ENCODE measurements around the gene JAM3. TPM values are rescaled to one million over a fixed set of nuclear protein-coding genes. Genes with fewer than 3 reads are reported as not detected.

JAM3 gene
- total RNA-seq, 1 experiment from 2014 or later = 36.5 TPM

- H3K9ac ChIP-seq (ENCODE audit: extremely low read depth, insufficient read length, low read length) = no peak overlapping the region
- H2AFZ ChIP-seq (ENCODE audit: low read length) = no peak overlapping the region
Observed at GRCh38 chr11:134139873-134140331, 71.0 kb downstream of the JAM3 start.

More at GRCh38 chr11:134139873-134140331, 71.0 kb downstream of the JAM3 start:
- peak; percentile 78 for TF ChIP-seq CTCF (conservative IDR thresholded peaks at IDR 0.05)
- H3K56ac ChIP-seq (ENCODE audit: insufficient read length, low read depth, low read length) = no peak overlapping the region
- H3K36me3 Mint-ChIP-seq (ENCODE audit: insufficient read depth in 1 of 3, low read depth in 3 of 3) = peaks cover 56 to 59% (median 57%) of the 10 kb centered on the region in 3 experiments
- peaks cover 25% of the 10 kb centered on the region for H3K9me3 ChIP-seq (ENCODE audit: control insufficient read depth, low read depth, low read length)
- H3K27ac Mint-ChIP-seq = no peak overlapping the region; a peak in 2 of 7 replicates
- no peak overlapping the region for H3K14ac ChIP-seq (ENCODE audit: insufficient read depth, low read length)
- no peak overlapping the region for H3K23ac ChIP-seq (ENCODE audit: insufficient read length, low read depth, low read length)
- H3K4me3 Mint-ChIP-seq = no peak overlapping the region
- no peak overlapping the region for H2BK12ac ChIP-seq (ENCODE audit: insufficient read length, low read depth, low read length)
- no peak overlapping the region for H4K91ac ChIP-seq (ENCODE audit: insufficient read length, low read depth, low read length)
- no peak overlapping the region for H2BK15ac ChIP-seq (ENCODE audit: low read depth, low read length)
- H4K5ac ChIP-seq (ENCODE audit: insufficient read length, low read depth, low read length) = no peak overlapping the region
- H3K27ac ChIP-seq (ENCODE audit: insufficient read length, low read depth, low read length) = no peak overlapping the region
- H3T11ph ChIP-seq (ENCODE audit: low read length) = no peak overlapping the region
- H3K9me3 Mint-ChIP-seq = peaks cover 47 to 48% of the 10 kb centered on the region in 2 experiments
- no peak overlapping the region for H3K4ac ChIP-seq (ENCODE audit: low read depth, low read length)
- no peaks in the 10 kb centered on the region for H3K4me1 ChIP-seq (ENCODE audit: insufficient read depth, low read length)
- no peaks in the 10 kb centered on the region for H3K79me1 ChIP-seq (ENCODE audit: insufficient read depth, low read depth, low read length, poor library complexity, severe bottlenecking)
- H3K27me3 Mint-ChIP-seq (ENCODE audit: low read depth) = peaks cover 2% of the 10 kb centered on the region
- no peak overlapping the region for H4K8ac ChIP-seq (replicated peaks; ENCODE audit: insufficient read length, low read depth, low read length)
- no peak overlapping the region for H3K4me2 ChIP-seq (ENCODE audit: insufficient read depth, insufficient read length, low read length)
- no peaks in the 10 kb centered on the region for H4K20me1 ChIP-seq (ENCODE audit: control insufficient read depth, insufficient read depth, insufficient read length)
- no peak overlapping the region for H3K18ac ChIP-seq (ENCODE audit: insufficient read length, low read depth, low read length)
- no peak overlapping the region for H2AK5ac ChIP-seq (ENCODE audit: insufficient read length, low read length)
- DNase-seq = peak; percentile 65
- no CpG with 5 or more reads among the region's 10 CpGs for WGBS (ENCODE audit: extremely low coverage, insufficient read length, low lambda C conversion rate)
- H3K79me2 ChIP-seq (ENCODE audit: insufficient read depth, low read length) = no peaks in the 10 kb centered on the region
- peaks cover 3 to 5% of the 10 kb centered on the region in 2 experiments; a peak in 3 of 4 replicates for H3K4me1 Mint-ChIP-seq
- no peak overlapping the region for H2BK120ac ChIP-seq (ENCODE audit: low read depth, low read length, poor library complexity, severe bottlenecking)
- H2BK20ac ChIP-seq (ENCODE audit: low read depth, low read length, poor library complexity, severe bottlenecking) = no peak overlapping the region
- H3K27me3 ChIP-seq (ENCODE audit: insufficient read depth, low read length) = no peaks in the 10 kb centered on the region
- H3K23me2 ChIP-seq (ENCODE audit: insufficient read length, low read depth, low read length, poor library complexity, severe bottlenecking) = no peaks in the 10 kb centered on the region
- H2BK5ac ChIP-seq (ENCODE audit: insufficient read length, low read length) = no peak overlapping the region

All from H9 (cell line).